ENCODE measurements around the gene OGFRL1.

GRCh38 chr6:71317441-71317840 lies 28.8 kb downstream of the OGFRL1 start:
- TF ChIP-seq, protein P1, sequence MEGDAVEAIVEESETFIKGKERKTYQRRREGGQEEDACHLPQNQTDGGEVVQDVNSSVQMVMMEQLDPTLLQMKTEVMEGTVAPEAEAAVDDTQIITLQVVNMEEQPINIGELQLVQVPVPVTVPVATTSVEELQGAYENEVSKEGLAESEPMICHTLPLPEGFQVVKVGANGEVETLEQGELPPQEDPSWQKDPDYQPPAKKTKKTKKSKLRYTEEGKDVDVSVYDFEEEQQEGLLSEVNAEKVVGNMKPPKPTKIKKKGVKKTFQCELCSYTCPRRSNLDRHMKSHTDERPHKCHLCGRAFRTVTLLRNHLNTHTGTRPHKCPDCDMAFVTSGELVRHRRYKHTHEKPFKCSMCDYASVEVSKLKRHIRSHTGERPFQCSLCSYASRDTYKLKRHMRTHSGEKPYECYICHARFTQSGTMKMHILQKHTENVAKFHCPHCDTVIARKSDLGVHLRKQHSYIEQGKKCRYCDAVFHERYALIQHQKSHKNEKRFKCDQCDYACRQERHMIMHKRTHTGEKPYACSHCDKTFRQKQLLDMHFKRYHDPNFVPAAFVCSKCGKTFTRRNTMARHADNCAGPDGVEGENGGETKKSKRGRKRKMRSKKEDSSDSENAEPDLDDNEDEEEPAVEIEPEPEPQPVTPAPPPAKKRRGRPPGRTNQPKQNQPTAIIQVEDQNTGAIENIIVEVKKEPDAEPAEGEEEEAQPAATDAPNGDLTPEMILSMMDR (IDR thresholded peaks at IDR 0.05), result no peak
- no peak for TF ChIP-seq POLR2A (IDR thresholded peaks at IDR 0.05)

Measured in body of pancreas (tissue), 4 donors.